ENCODE data around the gene TAF4.

Gene TAF4

GRCh38 chr20:62021793-62022385 lies 43.8 kb downstream of the TAF4 start:
- no peak for DNase-seq (ENCODE audit: low read depth)

GRCh38 chr20:62020935-62021701 lies 44.6 kb downstream of the TAF4 start:
- peak; percentile 20 for DNase-seq (ENCODE audit: low read depth)

GRCh38 chr20:62019881-62020492 lies 45.7 kb downstream of the TAF4 start:
- no peak for DNase-seq (ENCODE audit: low read depth)

- peak; percentile 16 for DNase-seq (ENCODE audit: low read depth)
Observed at GRCh38 chr20:62019144-62019805, 46.4 kb downstream of the TAF4 start.

GRCh38 chr20:62018437-62019143 lies 47.1 kb downstream of the TAF4 start:
- DNase-seq (ENCODE audit: low read depth) = no peak

GRCh38 chr20:62015540-62016288 lies 50.0 kb downstream of the TAF4 start:
- no peak for DNase-seq (ENCODE audit: low read depth)

- DNase-seq (ENCODE audit: low read depth) = no peak
Observed at GRCh38 chr20:62014889-62015537, 50.7 kb downstream of the TAF4 start.

GRCh38 chr20:62014488-62014775 lies 51.2 kb downstream of the TAF4 start:
- no peak for DNase-seq (ENCODE audit: low read depth)

GRCh38 chr20:62012631-62013030 lies 53.0 kb downstream of the TAF4 start:
- no peak for DNase-seq (ENCODE audit: low read depth)

- no peak for DNase-seq (ENCODE audit: low read depth)
Observed at GRCh38 chr20:62011938-62012534, 53.6 kb downstream of the TAF4 start.

GRCh38 chr20:62011403-62011790 lies 54.3 kb downstream of the TAF4 start:
- DNase-seq (ENCODE audit: low read depth) = no peak

- peak; percentile 34 for DNase-seq (ENCODE audit: low read depth)
Observed at GRCh38 chr20:62010551-62011402, 54.9 kb downstream of the TAF4 start.

GRCh38 chr20:62009869-62010445 lies 55.7 kb downstream of the TAF4 start:
- no peak for DNase-seq (ENCODE audit: low read depth)

- no peak for DNase-seq (ENCODE audit: low read depth)
Observed at GRCh38 chr20:62009322-62009721, 56.4 kb downstream of the TAF4 start.

GRCh38 chr20:62008643-62009183 lies 57.0 kb downstream of the TAF4 start:
- DNase-seq (ENCODE audit: low read depth) = no peak

- no peak for DNase-seq (ENCODE audit: low read depth)
Observed at GRCh38 chr20:62007127-62007647, 58.5 kb downstream of the TAF4 start.

GRCh38 chr20:62006482-62006881 lies 59.2 kb downstream of the TAF4 start:
- no peak for DNase-seq (ENCODE audit: low read depth)

- DNase-seq (ENCODE audit: low read depth) = no peak
Observed at GRCh38 chr20:62004614-62005013, 61.1 kb downstream of the TAF4 start.
